ENCODE data around the gene SLC38A11. TPM values are rescaled to one million over a fixed set of nuclear protein-coding genes. Genes with fewer than 3 reads are reported as not detected.

Gene SLC38A11
- total and polyA plus RNA-seq, 2 of the 13 experiments (the other 11 are each of a cell fraction or from before 2014, with no cell fraction given) = 14.0 to 14.3 TPM

DNA sequence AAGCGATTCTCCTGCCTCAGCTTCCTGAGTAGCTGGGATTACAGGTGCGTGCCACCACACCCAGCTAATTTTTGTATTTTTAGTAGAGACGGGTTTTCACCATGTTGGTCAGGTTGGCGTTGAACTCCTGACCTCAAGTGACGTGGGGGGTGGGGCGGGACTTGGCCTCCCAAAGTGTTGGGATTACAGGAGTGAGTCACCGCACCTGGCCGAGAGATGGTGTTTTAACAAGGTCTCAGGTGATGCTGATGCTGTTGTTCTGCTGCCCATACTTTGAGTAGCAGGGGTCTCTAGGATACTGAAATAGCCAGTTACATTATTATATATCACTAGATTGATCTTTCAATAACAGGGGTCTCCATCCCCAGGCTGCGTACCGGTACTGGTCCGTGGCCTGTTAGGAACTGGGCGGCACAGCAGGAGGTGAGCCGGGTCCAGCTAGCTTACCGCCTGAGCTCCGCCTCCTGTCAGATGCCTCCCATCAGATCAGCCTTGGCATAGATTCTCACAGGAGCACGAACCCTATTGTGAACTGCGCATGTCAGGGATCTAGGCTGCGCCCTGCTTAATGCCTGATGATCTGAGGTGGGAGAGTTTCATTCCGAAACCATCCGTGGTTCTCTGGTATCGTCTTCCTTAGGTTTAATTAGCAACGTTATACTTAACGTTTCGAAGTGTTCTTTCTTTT lies 48.3 kb upstream of the SLC38A11 start (continued):
- TF ChIP-seq, protein P1, sequence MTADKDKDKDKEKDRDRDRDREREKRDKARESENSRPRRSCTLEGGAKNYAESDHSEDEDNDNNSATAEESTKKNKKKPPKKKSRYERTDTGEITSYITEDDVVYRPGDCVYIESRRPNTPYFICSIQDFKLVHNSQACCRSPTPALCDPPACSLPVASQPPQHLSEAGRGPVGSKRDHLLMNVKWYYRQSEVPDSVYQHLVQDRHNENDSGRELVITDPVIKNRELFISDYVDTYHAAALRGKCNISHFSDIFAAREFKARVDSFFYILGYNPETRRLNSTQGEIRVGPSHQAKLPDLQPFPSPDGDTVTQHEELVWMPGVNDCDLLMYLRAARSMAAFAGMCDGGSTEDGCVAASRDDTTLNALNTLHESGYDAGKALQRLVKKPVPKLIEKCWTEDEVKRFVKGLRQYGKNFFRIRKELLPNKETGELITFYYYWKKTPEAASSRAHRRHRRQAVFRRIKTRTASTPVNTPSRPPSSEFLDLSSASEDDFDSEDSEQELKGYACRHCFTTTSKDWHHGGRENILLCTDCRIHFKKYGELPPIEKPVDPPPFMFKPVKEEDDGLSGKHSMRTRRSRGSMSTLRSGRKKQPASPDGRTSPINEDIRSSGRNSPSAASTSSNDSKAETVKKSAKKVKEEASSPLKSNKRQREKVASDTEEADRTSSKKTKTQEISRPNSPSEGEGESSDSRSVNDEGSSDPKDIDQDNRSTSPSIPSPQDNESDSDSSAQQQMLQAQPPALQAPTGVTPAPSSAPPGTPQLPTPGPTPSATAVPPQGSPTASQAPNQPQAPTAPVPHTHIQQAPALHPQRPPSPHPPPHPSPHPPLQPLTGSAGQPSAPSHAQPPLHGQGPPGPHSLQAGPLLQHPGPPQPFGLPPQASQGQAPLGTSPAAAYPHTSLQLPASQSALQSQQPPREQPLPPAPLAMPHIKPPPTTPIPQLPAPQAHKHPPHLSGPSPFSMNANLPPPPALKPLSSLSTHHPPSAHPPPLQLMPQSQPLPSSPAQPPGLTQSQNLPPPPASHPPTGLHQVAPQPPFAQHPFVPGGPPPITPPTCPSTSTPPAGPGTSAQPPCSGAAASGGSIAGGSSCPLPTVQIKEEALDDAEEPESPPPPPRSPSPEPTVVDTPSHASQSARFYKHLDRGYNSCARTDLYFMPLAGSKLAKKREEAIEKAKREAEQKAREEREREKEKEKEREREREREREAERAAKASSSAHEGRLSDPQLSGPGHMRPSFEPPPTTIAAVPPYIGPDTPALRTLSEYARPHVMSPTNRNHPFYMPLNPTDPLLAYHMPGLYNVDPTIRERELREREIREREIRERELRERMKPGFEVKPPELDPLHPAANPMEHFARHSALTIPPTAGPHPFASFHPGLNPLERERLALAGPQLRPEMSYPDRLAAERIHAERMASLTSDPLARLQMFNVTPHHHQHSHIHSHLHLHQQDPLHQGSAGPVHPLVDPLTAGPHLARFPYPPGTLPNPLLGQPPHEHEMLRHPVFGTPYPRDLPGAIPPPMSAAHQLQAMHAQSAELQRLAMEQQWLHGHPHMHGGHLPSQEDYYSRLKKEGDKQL (CRISPR knock-in tag; IDR thresholded peaks at IDR 0.05; ENCODE audit: low read depth) = no peak
- TF ChIP-seq, protein P2, sequence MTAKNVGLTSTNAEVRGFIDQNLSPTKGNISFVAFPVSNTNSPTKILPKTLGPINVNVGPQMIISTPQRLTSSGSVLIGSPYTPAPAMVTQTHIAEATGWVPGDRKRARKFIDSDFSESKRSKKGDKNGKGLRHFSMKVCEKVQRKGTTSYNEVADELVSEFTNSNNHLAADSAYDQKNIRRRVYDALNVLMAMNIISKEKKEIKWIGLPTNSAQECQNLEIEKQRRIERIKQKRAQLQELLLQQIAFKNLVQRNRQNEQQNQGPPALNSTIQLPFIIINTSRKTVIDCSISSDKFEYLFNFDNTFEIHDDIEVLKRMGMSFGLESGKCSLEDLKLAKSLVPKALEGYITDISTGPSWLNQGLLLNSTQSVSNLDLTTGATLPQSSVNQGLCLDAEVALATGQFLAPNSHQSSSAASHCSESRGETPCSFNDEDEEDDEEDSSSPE (CRISPR knock-in tag; IDR thresholded peaks at IDR 0.05) = no peak
- TF ChIP-seq ZMYM2 (CRISPR knock-in tag; IDR thresholded peaks at IDR 0.05) = no peak
- no peak for TF ChIP-seq TOE1 (CRISPR knock-in tag; IDR thresholded peaks at IDR 0.05)

DNA sequence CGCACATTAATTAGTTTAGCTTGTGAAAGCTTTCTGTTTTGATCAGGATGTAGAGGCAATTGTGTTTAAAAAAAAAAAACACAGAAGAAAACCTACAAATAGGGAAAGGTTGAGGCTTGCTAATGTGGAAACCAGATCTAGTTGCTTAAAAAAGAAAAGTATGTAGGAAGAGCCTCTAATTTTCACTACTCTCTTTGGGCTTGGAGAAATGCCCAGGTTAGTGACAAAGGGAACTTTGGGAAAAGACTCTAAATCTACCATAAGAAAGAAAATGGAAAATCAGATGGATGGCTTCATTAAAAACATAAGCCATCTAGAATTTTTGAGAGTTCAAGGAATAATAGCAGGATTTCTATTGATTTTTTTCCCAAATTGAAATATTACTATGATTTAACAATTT lies 47.3 kb upstream of the SLC38A11 start:
- in situ Hi-C loops (cut with HindIII; ENCODE audit: extremely low pct_ligation_motif_present, low pct_unique_long_range_greater_than_20kb) = no loop called here
- TF ChIP-seq ZNF33A (CRISPR knock-in tag; IDR thresholded peaks at IDR 0.05; ENCODE audit: borderline replicate concordance) (no peak), SRF (IDR thresholded peaks at IDR 0.05; ENCODE audit: low read depth, low read length) (no peak), FOXK1 (CRISPR knock-in tag; IDR thresholded peaks at IDR 0.05; ENCODE audit: borderline replicate concordance, low read depth) (no peak), HNRNPLL (IDR thresholded peaks at IDR 0.05; ENCODE audit: low read depth, low read length, poor library complexity, severe bottlenecking) (no peak)
- TF ChIP-seq, protein P3, sequence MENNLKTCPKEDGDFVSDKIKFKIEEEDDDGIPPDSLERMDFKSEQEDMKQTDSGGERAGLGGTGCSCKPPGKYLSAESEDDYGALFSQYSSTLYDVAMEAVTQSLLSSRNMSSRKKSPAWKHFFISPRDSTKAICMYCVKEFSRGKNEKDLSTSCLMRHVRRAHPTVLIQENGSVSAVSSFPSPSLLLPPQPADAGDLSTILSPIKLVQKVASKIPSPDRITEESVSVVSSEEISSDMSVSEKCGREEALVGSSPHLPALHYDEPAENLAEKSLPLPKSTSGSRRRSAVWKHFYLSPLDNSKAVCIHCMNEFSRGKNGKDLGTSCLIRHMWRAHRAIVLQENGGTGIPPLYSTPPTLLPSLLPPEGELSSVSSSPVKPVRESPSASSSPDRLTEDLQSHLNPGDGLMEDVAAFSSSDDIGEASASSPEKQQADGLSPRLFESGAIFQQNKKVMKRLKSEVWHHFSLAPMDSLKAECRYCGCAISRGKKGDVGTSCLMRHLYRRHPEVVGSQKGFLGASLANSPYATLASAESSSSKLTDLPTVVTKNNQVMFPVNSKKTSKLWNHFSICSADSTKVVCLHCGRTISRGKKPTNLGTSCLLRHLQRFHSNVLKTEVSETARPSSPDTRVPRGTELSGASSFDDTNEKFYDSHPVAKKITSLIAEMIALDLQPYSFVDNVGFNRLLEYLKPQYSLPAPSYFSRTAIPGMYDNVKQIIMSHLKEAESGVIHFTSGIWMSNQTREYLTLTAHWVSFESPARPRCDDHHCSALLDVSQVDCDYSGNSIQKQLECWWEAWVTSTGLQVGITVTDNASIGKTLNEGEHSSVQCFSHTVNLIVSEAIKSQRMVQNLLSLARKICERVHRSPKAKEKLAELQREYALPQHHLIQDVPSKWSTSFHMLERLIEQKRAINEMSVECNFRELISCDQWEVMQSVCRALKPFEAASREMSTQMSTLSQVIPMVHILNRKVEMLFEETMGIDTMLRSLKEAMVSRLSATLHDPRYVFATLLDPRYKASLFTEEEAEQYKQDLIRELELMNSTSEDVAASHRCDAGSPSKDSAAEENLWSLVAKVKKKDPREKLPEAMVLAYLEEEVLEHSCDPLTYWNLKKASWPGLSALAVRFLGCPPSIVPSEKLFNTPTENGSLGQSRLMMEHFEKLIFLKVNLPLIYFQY (CRISPR knock-in tag; IDR thresholded peaks at IDR 0.05; ENCODE audit: borderline replicate concordance) = no peak
- TF ChIP-seq, protein P4, sequence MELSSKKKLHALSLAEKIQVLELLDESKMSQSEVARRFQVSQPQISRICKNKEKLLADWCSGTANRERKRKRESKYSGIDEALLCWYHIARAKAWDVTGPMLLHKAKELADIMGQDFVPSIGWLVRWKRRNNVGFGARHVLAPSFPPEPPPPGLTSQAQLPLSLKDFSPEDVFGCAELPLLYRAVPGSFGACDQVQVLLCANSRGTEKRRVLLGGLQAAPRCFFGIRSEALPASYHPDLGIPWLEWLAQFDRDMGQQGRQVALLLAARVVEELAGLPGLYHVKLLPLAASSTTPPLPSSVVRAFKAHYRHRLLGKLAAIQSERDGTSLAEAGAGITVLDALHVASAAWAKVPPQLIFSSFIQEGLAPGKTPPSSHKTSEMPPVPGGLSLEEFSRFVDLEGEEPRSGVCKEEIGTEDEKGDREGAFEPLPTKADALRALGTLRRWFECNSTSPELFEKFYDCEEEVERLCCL (CRISPR knock-in tag; IDR thresholded peaks at IDR 0.05; ENCODE audit: borderline replicate concordance) = no peak

More for the DNA sequence above, 47.3 kb upstream of the SLC38A11 start:
- H3K9me3 ChIP-seq (ENCODE audit: low read length) = no peaks in the 10 kb centered on the region
- intact Hi-C loops (cut with micrococcal nuclease; ENCODE audit: unreplicated experiment) = no loop called here
- H3K27me3 ChIP-seq (ENCODE audit: control insufficient read depth in 1 of 2, insufficient read depth in 2 of 2, low read length in 2 of 2) = 0 out of 5 replicates have a peak, but pooled peaks cover 0 to 5% of the 10 kb centered on the region in 2 experiments
- H3K4me2 ChIP-seq (ENCODE audit: low read depth, low read length) = no peak overlapping the region
- ChIA-PET POLR2A (no interaction called here), CTCF (ENCODE audit: low intra/inter-chr PET ratio, low total read pairs) (no interaction called here)
- BruUV-seq (replicated peaks) = no TSS peak
- H3K27ac ChIP-seq (ENCODE audit: extremely low read length, insufficient read depth, low read length) = no peak overlapping the region
- no peak for ATAC-seq
- H2AFZ ChIP-seq (ENCODE audit: low read length) = no peak overlapping the region
- no peak for DNase-seq (ENCODE audit: low spot score)
- H3K36me3 ChIP-seq (replicated peaks in 1 of 2; ENCODE audit: control insufficient read depth in 1 of 2, insufficient read depth in 2 of 2, low read length in 2 of 2) = no peaks in the 10 kb centered on the region
- no peak for FAIRE-seq
- no peaks in the 10 kb centered on the region for H3K79me2 ChIP-seq (ENCODE audit: insufficient read depth, low read length)
- H3K4me1 ChIP-seq (ENCODE audit: insufficient read depth, low read length) = no peaks in the 10 kb centered on the region
- H4K20me1 ChIP-seq (ENCODE audit: insufficient read depth, low read length) = no peaks in the 10 kb centered on the region
- no peak overlapping the region for H3K4me3 ChIP-seq (replicated peaks in 1 of 3; ENCODE audit: insufficient read depth in 1 of 3, low read depth in 2 of 3, low read length in 3 of 3)
- H3K9ac ChIP-seq (ENCODE audit: insufficient read depth, low read depth, low read length) = no peak overlapping the region
- 23% methylated on average over 1 of the region's 1 CpG for WGBS (ENCODE audit: low lambda C conversion rate)

Measured in HepG2 (cell line).